Hematopoietic multipotent progenitor cell treated with erythropoietin and hydrocortisone succinate and interleukin-3 and kit ligand, for 4 days (in vitro differentiated cells): ENCODE data around the gene SH2D3C.
A peak's percentile ranks its signal among the peaks of the same experiment; 100 is the strongest.

Experiments
- DNase-seq: peaks from one replicate; pipeline ENCODE4 v3.0.0-alpha.2; 2015

Gene SH2D3C, protein sequence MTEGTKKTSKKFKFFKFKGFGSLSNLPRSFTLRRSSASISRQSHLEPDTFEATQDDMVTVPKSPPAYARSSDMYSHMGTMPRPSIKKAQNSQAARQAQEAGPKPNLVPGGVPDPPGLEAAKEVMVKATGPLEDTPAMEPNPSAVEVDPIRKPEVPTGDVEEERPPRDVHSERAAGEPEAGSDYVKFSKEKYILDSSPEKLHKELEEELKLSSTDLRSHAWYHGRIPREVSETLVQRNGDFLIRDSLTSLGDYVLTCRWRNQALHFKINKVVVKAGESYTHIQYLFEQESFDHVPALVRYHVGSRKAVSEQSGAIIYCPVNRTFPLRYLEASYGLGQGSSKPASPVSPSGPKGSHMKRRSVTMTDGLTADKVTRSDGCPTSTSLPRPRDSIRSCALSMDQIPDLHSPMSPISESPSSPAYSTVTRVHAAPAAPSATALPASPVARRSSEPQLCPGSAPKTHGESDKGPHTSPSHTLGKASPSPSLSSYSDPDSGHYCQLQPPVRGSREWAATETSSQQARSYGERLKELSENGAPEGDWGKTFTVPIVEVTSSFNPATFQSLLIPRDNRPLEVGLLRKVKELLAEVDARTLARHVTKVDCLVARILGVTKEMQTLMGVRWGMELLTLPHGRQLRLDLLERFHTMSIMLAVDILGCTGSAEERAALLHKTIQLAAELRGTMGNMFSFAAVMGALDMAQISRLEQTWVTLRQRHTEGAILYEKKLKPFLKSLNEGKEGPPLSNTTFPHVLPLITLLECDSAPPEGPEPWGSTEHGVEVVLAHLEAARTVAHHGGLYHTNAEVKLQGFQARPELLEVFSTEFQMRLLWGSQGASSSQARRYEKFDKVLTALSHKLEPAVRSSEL

DNA sequence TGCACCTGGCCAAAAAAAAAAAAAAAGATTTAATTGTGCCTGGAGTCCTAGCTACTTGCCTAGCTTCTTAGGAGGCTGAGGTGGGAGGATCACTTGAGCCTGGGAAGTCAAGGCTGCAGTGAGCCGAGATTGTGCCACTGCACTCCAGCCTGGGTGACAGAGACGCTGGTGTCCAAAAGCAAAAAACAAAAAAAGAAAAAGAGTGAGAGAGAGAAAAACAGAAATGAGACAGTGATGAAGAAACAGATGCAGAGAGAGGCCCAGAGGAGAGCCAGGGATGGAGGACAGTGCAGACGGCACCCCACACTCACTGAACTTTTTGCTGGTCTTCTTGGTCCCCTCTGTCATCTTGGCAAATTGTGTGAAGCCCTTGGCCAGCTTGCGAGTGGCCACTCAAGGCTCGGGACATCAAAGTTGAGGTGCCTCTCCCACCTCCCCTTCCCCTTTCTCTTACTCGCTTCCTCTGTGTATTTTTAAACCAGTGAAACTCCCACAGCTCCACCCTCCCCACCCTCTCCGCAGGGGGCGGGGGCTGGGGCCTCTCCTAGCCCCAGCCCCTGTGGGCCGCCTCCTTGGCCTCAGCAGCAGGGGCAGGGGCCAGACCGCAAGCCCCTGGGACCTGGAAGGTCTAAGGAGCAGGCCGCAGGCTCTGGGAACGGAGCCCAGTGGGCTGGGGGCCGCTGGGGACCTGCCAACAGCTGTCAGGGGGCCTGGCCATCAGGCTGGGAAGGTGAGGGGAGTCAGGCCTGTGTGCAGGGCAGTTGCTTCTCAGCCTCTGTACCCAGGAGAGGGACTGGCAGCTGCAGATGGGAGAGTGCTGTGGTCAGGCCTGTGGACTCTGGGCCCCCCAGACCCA is at the start of gene SH2D3C:
Gene SH2D3C, minus strand, starts transcription at position 387 of the 856 bp plus-strand sequence. Its CDS starts 39 bp downstream, at position 348.
- DNase-seq = peak; percentile 71

DNA sequence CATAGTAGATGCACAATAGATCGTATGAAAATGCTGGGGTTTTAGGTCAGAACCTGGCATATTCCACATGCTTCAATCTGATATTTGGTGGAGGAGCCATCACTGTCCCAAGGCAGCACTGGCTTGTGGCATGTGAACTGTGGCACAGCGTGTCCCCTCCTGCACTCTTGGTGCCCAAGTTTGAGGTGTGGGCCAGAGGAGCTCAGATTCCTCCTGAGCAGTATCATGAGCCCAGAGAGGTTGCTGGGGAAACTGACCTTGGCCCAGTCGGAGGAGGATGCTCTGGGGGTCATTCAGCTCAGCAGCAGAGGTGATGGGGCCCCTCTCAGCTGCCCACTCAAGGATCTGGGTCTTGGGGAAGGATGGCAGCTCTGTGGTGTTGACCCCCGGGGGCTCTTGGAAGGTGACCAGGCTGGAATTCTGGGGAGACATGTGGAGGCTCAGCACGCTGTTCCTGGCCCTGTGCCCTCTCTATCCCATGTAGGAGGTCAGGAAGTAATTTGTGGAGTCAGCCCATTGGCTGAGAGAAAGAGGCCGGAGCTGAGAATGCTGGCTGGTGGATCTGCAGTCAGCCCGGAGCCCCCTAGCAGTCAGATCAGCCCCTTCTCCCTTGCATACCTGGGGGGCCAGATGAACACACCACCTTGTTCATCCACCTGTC is 47.9 kb upstream of the SH2D3C start:
- DNase-seq = no peak

DNA sequence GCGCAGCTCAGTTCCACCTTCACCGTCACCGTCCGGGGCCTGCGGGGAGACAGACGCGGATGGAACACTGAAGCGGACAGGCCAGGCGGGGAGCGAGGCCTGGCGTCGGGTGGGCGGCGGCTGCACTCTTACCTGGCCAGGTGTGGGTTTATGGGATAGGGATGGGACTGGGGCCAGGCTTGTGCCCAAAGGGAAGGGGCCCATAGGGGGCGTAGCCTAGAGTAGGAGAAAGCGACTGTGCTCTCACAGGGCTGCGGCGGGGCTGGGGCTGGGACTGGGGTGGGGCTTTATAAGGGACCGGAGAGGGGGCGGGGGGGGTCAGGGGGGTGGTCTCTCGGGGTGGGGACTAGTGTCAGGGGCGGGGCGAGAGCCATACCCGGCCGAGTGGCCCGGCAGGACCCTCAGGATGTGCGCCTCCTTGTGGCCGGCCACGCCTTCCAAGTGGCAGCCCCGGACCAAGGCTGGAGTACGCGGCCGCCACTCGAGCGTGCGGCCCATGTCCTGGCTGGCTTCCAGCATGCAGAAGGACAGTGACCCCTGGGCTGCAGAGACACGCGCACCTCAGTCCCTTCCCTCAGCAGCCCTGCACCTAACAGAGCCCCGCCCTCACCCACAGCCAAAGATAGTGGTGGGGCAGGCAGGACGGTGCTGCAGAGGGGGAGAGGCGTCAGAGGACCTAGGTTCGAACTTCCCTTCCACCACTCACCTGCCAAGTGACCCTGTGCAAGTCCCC is 47.0 kb upstream of the SH2D3C start:
- peak; percentile 55 for DNase-seq

DNA sequence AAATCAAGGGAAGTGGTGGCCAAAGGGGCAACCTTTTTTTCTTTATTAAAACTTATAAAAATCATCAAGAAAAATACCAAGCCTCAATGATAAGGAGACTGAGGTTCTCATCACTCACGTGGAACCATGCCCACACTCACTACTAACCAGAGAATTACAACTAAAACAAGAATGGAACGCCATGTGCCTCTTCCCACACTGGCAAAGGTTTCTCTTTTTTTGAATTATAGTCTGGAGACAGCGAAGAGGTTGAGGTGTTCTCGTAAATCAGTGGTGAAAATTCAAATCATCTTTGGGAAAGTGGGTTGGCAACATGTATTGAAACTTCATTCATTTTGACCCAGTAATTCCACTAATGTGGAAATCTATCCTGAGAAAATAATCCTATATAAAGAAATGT is 43.6 kb upstream of the SH2D3C start:
- DNase-seq = no peak

DNA sequence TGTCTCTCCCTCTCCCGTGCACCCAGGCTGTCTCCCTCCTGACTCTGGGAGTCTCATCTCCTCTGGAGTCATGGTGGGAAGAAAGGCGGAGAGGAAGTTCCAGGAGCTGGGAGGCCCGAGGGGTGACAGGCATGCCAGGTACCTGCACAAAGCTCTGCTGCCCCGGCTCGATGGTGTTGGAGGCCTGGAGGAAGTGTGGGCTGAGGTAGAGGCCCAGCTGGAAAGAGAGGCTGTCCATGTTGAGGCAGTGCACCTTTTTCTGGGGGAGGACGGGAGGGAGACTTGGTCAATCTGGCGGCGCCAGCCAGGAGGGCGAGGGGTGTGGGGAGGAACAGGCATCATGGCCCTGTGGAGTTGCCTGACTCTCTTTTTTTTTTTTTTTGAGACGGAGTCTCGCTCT is 40.1 kb upstream of the SH2D3C start:
- DNase-seq = no peak

DNA sequence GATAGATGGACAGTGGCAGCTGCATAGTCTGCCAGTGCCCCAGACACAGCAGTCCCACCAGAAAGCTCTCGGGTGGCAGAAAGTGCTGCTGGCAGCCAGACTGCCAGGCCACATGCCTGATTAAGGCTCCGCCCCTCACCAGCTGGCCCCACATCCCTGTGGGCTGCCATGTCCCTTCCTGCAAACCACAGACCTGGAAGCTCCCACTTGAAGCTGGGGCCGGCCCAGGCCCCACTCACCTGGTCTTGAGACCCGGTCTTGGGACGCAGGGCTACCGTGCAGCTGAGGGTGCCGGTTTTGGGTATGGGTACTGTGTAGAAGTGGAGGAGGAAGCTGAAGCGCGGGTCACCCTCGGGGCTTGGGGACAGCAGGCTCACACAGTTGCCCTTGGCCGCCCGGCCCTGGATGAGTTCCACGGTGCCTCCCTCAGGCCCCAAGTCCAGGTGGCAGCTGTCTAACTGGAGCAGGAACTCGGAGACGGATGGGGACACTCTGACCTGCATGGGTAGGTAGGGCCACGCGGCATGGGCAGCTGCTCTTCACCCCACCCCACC is 39.5 kb upstream of the SH2D3C start:
- peak; percentile 29 for DNase-seq

DNA sequence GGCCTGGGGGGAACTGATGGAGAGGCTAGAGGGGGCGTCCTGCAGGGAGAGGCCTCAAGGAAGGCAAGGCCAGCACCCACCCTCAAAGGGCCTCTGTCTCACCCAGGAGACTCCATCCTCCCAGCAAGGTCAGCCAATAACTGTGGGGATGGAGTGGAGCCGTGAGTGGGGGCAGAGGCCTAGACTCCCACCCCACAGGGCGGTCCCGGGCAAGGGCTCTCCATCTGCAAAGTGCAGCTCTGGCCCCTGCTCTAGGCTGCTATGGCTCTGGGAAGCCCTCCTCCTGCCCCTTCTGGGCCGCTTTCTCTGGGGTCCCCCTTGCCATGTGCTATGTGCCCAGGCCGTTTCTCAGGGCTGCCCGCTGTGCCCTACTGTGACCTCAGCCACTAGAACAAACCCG is 38.3 kb upstream of the SH2D3C start:
- no peak for DNase-seq

DNA sequence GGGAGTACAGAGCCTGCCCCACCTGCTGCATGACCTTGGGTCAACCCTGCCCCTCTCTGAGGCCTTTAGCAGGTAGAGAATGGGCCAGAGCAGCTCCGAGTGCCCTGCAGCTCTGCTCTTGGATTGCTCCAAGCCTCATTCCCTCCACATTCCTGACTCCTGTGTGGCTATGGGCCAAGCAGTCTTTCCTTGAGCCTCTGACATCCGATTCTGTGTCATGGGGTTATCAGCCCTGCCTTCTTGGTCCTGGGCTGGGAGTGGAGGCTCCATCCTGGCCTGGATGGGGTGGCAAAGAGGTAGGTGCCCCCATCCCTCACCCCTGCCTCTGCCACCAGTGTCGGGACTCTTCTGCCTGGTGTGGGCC is 37.9 kb upstream of the SH2D3C start:
- no peak for DNase-seq

DNA sequence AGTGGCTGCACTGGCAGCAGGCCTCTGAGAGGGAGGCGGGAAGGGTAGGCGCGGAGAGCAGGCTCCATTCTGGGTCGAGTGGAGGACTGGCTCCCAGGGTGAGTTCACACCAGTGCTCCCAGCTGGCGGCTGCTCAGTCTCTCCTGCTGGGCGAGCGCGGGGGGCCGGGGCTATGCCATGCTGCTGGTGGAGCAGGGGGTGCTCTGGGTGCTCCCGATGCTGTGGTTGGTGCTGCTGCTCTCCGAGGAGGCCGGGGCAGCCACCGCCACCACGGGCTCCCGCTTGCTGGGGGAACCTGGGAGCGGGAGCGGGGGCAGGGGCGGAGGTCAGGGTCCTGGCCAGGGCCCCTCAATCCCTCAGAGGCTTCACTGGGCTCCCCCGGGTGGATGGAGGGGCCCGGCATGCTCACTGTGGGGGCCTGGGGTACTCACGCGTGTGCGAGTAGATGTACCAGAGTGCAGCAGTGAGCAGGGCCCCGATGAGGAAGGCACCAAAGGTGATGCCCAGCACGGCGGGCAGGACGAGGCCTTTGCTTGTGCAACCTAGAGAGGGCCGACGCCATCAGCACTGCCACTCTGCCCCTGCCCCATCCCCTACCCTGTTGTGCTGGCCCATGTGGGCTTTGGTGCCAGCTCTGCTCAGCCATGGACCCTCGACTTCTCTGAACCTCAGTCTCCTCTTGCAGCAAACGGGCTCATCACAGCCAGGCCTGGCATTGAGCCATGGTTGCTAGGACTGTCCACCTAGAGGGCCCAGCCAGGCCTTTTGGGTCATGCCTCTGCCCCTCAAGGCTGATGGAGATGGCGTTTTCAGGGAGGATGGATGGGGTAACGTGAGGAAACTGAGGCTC is 37.3 kb upstream of the SH2D3C start:
- no peak for DNase-seq

DNA sequence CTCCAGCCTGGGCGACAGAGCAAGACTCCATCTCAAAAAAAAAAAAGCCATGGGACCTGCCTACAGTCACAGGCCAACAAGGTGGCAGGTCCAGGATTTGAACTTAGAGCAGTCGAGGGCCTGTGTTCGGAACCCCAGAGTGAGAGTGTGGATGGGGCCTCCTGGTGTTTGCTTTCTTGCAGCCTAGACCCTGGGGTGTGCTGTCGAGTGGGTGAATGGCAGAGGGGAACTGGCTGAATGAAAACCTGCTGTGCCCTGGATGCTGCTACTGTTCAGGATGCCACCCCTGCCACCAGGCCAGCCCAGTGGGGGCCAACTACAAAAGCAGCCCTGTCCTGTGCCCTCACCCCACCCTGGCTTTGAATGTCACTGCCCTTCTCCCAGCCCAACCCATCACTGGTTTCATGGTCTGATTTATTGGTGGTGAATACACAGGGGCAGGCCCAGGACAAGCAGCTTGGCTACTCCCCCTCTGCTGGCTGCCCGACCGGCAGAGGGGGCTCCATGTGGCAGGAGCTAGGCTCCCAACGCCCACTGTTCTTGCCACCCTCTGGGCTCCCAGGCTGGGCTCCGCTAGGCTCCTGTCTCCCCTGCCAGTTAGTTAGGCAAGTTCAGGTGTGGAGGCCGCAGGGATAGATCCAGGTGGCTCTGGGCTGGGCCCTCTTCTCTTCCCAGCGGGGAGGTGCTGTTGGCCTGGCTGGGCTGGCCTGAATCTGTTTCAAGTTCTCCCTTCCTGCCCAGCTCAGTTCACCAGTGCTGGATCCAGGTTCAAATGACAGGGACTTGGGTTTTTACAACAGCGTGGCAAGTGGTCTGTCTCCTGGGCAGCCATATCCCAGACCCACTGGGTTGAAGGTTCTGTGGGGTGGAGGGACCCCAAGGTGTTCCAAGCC is 36.4 kb upstream of the SH2D3C start:
- peak; percentile 19 for DNase-seq

DNA sequence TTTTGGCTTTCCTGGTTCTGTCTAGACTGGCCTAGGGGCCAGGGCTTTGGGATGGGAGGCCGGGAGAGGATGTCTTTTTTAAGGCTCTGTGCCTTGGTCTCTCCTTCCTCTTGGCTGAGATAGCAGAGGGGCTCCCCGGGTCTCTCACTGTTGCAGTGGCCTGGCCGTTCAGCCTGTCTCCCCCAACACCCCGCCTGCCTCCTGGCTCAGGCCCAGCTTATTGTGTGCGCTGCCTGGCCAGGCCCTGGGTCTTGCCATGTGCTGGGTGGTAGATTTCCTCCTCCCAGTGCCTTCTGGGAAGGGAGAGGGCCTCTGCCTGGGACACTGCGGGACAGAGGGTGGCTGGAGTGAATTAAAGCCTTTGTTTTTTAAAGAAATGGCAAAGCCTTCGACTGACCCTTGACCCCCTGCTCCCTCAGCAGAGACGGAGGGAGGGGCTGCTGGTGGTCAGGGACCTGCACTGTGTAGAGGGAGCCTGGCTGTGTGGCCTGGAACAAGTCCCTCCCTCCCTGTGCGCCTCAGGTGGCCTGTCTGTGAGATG is 35.3 kb upstream of the SH2D3C start:
- peak; percentile 44 for DNase-seq

DNA sequence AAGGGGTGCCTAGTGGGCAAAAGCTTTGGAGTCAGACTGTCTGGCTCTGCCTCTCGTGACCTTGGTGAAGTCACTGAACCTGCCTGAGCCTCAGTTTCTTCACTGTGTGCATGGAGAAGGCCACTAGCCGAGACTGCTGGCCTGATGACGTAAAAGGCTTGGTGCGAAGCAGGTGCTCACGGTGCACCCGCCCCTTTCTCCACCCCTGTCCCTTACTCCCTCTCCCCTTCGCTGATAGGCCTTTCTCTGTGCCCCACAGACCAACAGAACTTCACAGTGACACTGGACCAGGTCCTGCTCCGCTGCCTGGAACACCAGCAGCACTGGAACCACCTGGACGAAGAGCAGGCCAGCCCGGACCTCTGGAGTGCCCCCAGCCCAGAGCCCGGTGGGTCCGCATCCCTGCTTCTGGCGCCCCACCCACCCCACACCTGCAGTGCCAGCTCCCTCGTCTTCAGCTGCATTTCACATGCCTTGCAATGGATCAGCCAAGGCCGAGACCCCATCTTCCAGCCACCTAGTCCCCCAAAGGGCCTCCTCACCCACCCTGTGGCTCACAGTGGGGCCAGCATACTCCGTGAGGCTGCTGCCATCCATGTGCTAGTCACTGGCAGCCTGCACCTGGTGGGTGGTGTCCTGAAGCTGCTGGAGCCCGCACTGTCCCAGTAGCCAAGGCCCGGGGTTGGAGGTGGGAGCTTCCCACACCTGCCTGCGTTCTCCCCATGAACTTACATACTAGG is 34.6 kb upstream of the SH2D3C start:
- DNase-seq = no peak

DNA sequence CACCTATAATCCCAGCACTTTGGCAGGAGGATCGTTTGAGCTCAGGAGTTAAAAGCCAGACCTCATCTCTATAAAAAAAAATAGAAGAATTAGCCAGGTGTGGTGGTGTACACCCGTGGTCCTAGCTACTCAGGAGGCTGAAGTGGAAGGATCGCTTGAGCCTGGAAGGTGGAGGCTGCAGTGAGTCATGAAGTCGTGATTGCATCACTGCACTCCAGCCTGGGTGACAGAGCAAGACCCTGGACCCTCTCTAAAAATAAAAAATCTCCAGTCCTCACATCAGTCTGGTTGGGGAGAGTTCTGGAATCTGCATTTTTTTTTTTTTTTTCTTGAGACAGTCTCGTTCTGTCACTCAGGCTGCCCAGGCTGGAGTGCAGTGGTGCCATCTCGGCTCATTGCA is 33.5 kb upstream of the SH2D3C start:
- no peak for DNase-seq

DNA sequence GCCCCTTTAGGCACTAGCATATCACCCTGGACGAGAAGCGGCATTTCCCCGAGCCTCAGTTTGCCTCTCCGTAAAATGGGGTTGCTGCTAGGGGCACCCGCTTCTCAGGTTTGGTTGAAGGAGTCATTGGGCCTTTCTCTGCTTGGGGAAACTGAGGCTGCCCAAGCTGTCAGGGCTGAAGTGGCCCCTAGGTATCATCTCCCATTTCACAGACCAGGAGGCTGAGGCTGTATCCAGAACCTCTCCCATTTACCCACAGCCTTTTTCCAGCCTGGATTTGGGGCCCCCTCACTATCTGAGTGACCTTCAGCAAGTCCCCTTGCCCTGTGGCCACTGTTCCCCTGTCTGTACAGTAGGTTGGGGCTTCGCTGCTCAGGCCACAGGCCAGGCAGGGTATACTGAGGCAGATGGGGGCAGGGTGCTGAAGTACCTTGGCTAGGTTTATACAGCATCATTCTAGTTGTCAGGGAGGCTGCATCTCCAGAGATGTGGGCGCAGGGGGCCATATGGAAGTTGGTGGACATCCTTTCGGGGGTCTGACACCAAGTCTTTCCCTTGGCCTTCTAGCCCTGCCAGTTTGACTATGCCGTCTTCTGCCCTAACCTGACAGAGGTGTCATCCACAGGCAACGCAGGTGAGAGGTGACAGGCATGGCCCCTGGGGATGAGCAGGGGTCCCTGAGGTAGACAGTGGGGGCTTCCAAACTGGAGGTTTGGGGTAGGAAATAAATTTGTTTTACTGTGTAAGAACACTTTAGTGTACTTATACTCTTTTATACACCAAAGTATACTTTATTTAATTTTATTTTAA is 32.1 kb upstream of the SH2D3C start:
- DNase-seq = no peak

DNA sequence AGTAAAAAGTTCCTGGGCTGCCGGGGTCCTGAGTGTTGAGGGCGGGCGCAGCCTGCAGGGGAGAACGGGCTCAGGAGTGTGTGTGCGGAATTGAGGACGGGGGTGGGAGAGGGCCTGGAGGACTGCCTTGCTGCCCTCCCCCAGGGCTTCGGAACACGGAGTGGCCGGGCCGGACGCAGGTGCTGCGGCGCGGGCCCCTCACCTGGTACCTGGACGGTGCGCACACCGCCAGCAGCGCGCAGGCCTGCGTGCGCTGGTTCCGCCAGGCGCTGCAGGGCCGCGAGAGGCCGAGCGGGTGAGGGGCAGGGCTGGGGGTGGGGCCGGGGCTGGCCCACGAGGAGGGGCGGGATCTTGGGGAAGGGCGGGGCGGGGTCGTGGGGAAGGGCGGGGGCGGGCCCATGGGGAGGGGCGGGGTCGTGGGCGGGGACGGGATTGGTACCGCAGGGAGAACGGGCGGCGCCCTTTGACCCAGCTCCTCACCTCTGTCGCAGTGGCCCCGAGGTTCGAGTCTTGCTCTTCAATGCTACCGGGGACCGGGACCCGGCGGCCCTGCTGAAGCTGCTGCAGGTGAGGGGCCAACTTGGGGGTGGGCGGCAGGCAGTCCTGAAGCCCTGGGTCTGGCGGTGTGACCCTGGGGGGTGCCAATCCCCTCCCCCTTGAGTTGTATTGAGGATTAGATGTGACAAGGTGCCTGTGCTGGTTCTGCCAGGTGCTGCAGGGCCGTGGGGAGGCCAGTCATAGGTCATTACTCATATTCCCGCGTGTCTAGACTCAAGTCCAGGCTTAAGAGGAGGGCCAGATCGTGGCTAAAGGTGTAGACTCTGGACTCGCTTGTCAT is 31.3 kb upstream of the SH2D3C start:
- peak; percentile 74 for DNase-seq

DNA sequence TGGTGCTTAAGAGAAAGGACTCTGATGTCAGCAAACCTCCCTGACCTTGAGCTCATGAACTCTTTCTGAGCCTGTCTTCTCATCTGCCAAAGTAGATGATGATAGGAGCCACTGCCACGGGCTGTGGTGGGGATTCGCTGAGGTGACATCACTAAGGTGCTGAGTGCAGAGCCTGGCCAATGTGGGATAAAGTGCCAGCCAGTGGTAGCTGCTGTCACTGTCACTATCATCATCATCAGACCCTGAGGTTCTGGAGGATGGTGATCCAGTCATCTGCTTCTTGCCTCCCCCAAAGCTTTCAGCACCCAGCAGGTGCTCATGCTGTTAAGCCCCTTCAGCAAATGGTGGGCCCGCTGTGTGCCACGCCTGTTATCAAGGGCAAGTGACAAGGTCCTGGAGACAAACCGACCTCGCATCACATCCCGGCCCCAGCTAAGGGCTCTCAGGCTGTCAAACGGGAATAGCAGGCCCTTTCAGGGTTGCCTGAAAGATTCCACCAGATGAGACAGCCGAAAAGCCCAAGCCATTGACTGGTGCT is 30.6 kb upstream of the SH2D3C start:
- DNase-seq = peak; percentile 44
